SK-N-SH treated with all-trans-retinoic acid at 6 μM for 48 hours (cell line): ENCODE results near the gene EML5.

Experiments used
- ATAC-seq: fragments of 200-7000 bp; cut with Tn5 transposase; 3 replicates; pipeline ENCODE4 v1.9.1; 2020; ENCODE audit warnings: mild to moderate bottlenecking, moderate library complexity
- ARNTL ChIP-seq: fragments of 450-650 bp; formaldehyde crosslinking; IDR thresholded peaks from 2 replicates; pipeline ENCODE4 v1.5.0; 2020; ENCODE audit warnings: low read depth, mild to moderate bottlenecking, moderate library complexity, borderline replicate concordance
- CSDC2 ChIP-seq: fragments of 250-450 bp; sonication (Bioruptor Pico); IDR thresholded peaks from 2 replicates; pipeline ENCODE4 v1.5.0; 2020; ENCODE audit warnings: mild to moderate bottlenecking, moderate library complexity
- ESRRG ChIP-seq: fragments of 250-450 bp; sonication (Bioruptor Pico); IDR thresholded peaks from 2 replicates; pipeline ENCODE4 v1.6.1; 2021; ENCODE audit warnings: mild to moderate bottlenecking
- GLIS3 ChIP-seq: fragments of 250-450 bp; sonication (Bioruptor Pico); IDR thresholded peaks from 2 replicates; pipeline ENCODE4 v1.5.0; 2020; ENCODE audit warnings: mild to moderate bottlenecking, moderate library complexity
- ISL1 ChIP-seq: fragments of 250-450 bp; sonication (Bioruptor Pico); IDR thresholded peaks from 2 replicates; pipeline ENCODE4 v2.1.2; 2022; ENCODE audit warnings: mild to moderate bottlenecking, moderate library complexity
- OSR1 ChIP-seq: fragments of 250-450 bp; sonication (Bioruptor Pico); IDR thresholded peaks from 2 replicates; pipeline ENCODE4 v1.8.0; 2022; ENCODE audit warnings: moderate library complexity, mild to moderate bottlenecking, inconsistent platforms
- PPARA ChIP-seq: fragments of 250-450 bp; sonication (Bioruptor Pico); IDR thresholded peaks from 2 replicates; pipeline ENCODE4 v1.5.0; 2020; ENCODE audit warnings: mild to moderate bottlenecking, borderline replicate concordance
- RARB ChIP-seq: fragments of 250-450 bp; sonication (Bioruptor Pico); IDR thresholded peaks from 2 replicates; pipeline ENCODE4 v1.8.0; 2021; ENCODE audit warnings: mild to moderate bottlenecking, moderate library complexity
- SNAI2 ChIP-seq: fragments of 250-450 bp; sonication (Bioruptor Pico); IDR thresholded peaks from 2 replicates; pipeline ENCODE4 v1.5.0; 2020; ENCODE audit warnings: mild to moderate bottlenecking, moderate library complexity
- TOX ChIP-seq: fragments of 250-450 bp; sonication (Bioruptor Pico); IDR thresholded peaks from 2 replicates; pipeline ENCODE4 v1.8.0; 2021; ENCODE audit warnings: mild to moderate bottlenecking, moderate library complexity, borderline replicate concordance
- ZC3H10 ChIP-seq: fragments of 250-450 bp; sonication (Bioruptor Pico); IDR thresholded peaks from 2 replicates; pipeline ENCODE4 v1.5.1; 2021; ENCODE audit warnings: mild to moderate bottlenecking, moderate library complexity
- ZFP3 ChIP-seq: fragments of 250-450 bp; sonication (Bioruptor Pico); IDR thresholded peaks from 2 replicates; pipeline ENCODE4 v1.5.0; 2020; ENCODE audit warnings: mild to moderate bottlenecking, moderate library complexity
- ZFP30 ChIP-seq: fragments of 450-650 bp; formaldehyde crosslinking; IDR thresholded peaks from 2 replicates; pipeline ENCODE4 v1.5.0; 2022; ENCODE audit warnings: mild to moderate bottlenecking, moderate library complexity
- ZNF565 ChIP-seq: fragments of 450-650 bp; formaldehyde crosslinking; conservative IDR thresholded peaks from 2 replicates; pipeline ENCODE4 v1.5.0; 2020; ENCODE audit warnings: low read depth, mild to moderate bottlenecking, moderate library complexity
- ZNF70 ChIP-seq: fragments of 450-650 bp; formaldehyde crosslinking; IDR thresholded peaks from 2 replicates; pipeline ENCODE4 v1.5.0; 2020; ENCODE audit warnings: mild to moderate bottlenecking, moderate library complexity
- ZNF8 ChIP-seq: fragments of 450-650 bp; formaldehyde crosslinking; IDR thresholded peaks from 2 replicates; pipeline ENCODE4 v1.5.0; 2020; ENCODE audit warnings: mild to moderate bottlenecking, moderate library complexity
- TF ChIP-seq, protein P1 (sequence below): fragments of 250-450 bp; sonication (Bioruptor Pico); IDR thresholded peaks from 2 replicates; pipeline ENCODE4 v1.5.1; 2020; ENCODE audit warnings: low read depth, mild to moderate bottlenecking, moderate library complexity
- TF ChIP-seq, protein P2 (sequence below): fragments of 250-450 bp; sonication (Bioruptor Pico); IDR thresholded peaks from 2 replicates; pipeline ENCODE4 v1.5.0; 2020; ENCODE audit warnings: mild to moderate bottlenecking, moderate library complexity
- TF ChIP-seq, protein P3 (sequence below): fragments of 250-450 bp; sonication (Bioruptor Pico); IDR thresholded peaks from 2 replicates; pipeline ENCODE4 v1.8.0; 2021; ENCODE audit warnings: low read depth, mild to moderate bottlenecking, moderate library complexity, borderline replicate concordance
- TF ChIP-seq, protein P4 (sequence below): fragments of 250-450 bp; sonication (Bioruptor Pico); IDR thresholded peaks from 2 replicates; pipeline ENCODE4 v1.5.1; 2021; ENCODE audit warnings: mild to moderate bottlenecking, moderate library complexity

Gene EML5

DNA sequence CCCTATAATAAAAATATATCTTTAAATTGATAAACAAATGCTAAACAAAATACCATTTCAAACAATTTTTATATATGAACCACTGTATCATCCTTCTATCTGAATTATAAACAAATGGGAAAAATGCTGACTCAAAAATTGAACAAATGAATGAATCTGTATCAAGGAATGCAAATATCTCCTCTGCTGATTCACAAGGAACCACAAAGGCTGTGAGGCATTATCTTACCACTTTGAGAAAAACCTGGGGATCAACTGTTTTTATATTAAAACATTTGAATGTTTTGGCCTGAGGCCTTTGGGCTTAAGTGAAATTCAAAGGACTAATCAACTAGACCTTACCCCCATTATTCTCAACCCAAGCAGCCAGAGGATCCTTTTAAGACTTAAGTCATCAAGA is 86.3 kb downstream of the EML5 start:
- ATAC-seq, result no peak

DNA sequence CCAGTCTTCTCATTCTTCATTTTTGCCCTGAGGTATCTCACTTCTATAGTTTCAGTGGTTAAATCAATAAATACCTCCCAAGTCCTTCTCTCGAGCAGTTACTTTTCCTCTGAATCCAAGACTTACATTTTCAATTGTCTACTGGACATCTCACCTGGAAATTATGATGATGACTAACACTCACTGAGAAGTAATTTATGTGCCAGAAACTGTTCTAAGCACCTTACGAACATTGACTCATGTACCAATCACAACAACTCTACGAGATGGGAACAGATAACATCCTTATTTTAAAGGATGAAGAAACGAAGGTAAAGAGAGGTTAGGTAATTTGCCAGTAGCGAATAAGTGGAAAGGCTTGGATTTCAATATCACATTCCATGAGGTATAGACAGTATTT is 94.1 kb downstream of the EML5 start:
- TF ChIP-seq, protein P1, sequence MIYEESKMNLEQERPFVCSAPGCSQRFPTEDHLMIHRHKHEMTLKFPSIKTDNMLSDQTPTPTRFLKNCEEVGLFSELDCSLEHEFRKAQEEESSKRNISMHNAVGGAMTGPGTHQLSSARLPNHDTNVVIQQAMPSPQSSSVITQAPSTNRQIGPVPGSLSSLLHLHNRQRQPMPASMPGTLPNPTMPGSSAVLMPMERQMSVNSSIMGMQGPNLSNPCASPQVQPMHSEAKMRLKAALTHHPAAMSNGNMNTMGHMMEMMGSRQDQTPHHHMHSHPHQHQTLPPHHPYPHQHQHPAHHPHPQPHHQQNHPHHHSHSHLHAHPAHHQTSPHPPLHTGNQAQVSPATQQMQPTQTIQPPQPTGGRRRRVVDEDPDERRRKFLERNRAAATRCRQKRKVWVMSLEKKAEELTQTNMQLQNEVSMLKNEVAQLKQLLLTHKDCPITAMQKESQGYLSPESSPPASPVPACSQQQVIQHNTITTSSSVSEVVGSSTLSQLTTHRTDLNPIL (CRISPR knock-in tag), result no peak
- TF ChIP-seq SNAI2 (CRISPR knock-in tag), result no peak
- TF ChIP-seq ISL1 (CRISPR knock-in tag), result no peak
- TF ChIP-seq RARB, result no peak
- no peak for TF ChIP-seq CSDC2 (CRISPR knock-in tag)
- TF ChIP-seq, all 23 proteins: peak for 0
- ATAC-seq, result no peak

More for the DNA sequence above, 86.3 kb downstream of the EML5 start:
- TF ChIP-seq RARB, result no peak
- TF ChIP-seq, protein P2, sequence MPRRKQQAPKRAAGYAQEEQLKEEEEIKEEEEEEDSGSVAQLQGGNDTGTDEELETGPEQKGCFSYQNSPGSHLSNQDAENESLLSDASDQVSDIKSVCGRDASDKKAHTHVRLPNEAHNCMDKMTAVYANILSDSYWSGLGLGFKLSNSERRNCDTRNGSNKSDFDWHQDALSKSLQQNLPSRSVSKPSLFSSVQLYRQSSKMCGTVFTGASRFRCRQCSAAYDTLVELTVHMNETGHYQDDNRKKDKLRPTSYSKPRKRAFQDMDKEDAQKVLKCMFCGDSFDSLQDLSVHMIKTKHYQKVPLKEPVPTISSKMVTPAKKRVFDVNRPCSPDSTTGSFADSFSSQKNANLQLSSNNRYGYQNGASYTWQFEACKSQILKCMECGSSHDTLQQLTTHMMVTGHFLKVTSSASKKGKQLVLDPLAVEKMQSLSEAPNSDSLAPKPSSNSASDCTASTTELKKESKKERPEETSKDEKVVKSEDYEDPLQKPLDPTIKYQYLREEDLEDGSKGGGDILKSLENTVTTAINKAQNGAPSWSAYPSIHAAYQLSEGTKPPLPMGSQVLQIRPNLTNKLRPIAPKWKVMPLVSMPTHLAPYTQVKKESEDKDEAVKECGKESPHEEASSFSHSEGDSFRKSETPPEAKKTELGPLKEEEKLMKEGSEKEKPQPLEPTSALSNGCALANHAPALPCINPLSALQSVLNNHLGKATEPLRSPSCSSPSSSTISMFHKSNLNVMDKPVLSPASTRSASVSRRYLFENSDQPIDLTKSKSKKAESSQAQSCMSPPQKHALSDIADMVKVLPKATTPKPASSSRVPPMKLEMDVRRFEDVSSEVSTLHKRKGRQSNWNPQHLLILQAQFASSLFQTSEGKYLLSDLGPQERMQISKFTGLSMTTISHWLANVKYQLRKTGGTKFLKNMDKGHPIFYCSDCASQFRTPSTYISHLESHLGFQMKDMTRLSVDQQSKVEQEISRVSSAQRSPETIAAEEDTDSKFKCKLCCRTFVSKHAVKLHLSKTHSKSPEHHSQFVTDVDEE, result no peak
- no peak for TF ChIP-seq ZNF70
- no peak for TF ChIP-seq CSDC2 (CRISPR knock-in tag)

DNA sequence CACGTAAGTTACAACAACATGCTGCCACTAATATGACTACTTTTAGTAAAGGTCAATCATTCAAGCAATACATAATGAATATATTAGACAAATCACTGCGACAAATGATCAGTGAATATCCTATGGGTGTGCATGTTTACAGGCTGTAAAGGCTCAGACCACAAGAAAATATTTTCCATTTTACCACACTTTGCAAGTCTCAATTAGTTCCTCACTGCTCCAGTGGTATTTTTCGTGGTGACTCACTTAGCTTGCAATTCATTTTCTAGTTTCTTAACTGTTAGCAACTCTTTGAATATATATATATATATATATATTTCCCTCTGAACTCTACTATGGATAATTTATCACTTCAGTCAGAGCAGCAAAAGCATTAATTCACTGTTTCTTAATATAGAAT is 96.9 kb downstream of the EML5 start:
- no peak for ATAC-seq
- TF ChIP-seq ZNF70 (no peak), OSR1 (CRISPR knock-in tag) (no peak), CSDC2 (CRISPR knock-in tag) (no peak), PPARA (CRISPR knock-in tag) (no peak), ZNF565 (CRISPR knock-in tag) (no peak)
- TF ChIP-seq, protein P3, sequence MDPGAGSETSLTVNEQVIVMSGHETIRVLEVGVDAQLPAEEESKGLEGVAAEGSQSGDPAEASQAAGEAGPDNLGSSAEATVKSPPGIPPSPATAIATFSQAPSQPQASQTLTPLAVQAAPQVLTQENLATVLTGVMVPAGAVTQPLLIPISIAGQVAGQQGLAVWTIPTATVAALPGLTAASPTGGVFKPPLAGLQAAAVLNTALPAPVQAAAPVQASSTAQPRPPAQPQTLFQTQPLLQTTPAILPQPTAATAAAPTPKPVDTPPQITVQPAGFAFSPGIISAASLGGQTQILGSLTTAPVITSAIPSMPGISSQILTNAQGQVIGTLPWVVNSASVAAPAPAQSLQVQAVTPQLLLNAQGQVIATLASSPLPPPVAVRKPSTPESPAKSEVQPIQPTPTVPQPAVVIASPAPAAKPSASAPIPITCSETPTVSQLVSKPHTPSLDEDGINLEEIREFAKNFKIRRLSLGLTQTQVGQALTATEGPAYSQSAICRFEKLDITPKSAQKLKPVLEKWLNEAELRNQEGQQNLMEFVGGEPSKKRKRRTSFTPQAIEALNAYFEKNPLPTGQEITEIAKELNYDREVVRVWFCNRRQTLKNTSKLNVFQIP (CRISPR knock-in tag), result no peak
- TF ChIP-seq, protein P4, sequence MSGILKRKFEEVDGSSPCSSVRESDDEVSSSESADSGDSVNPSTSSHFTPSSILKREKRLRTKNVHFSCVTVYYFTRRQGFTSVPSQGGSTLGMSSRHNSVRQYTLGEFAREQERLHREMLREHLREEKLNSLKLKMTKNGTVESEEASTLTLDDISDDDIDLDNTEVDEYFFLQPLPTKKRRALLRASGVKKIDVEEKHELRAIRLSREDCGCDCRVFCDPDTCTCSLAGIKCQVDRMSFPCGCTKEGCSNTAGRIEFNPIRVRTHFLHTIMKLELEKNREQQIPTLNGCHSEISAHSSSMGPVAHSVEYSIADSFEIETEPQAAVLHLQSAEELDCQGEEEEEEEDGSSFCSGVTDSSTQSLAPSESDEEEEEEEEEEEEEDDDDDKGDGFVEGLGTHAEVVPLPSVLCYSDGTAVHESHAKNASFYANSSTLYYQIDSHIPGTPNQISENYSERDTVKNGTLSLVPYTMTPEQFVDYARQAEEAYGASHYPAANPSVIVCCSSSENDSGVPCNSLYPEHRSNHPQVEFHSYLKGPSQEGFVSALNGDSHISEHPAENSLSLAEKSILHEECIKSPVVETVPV (CRISPR knock-in tag), result no peak

DNA sequence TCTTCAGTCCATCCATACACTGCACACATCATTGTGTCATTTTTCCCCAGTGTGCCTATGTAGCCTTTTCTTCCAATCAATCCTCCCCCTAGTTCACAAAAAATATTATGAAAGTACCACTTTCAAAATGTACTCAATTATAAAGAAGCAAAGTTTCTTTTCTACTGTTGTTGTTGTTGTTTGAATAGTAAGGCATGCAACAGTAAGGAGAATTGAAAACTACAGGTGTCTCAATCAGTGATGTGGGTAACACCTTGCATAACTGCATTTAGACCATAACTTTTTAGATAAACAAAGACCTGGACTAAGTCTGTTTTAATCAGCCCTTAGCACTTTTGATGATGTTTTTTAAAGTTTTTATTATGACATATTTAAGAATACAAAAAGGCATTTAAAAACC is 104.4 kb downstream of the EML5 start:
- no peak for TF ChIP-seq SNAI2 (CRISPR knock-in tag)
- no peak for TF ChIP-seq TOX (CRISPR knock-in tag)
- TF ChIP-seq ZNF70, result no peak
- no peak for TF ChIP-seq RARB
- no peak for TF ChIP-seq ARNTL
- ATAC-seq, result no peak

DNA sequence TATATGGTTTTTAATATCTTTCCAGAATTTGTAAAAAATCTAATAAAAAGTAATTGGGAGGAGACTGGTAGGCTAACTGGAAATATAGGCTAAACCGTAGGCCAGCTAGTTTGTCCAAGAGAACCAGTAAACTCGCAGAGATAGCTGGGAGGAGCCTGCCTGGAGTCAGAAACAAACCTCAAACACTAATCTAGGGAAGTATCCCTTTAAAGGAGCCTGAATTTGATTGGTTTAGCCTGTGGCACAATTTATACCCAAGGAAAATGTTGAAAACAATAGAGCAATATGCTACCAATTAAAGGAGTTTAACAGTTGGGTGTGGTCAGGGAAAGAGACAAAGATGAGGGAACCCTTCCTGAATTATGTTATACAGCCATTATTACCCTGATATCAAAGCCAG is 109.6 kb downstream of the EML5 start:
- TF ChIP-seq, protein P4 (CRISPR knock-in tag), result no peak
- TF ChIP-seq ARNTL (no peak), OSR1 (CRISPR knock-in tag) (no peak), RARB (no peak), ZNF565 (CRISPR knock-in tag) (no peak), TOX (CRISPR knock-in tag) (no peak), ZFP3 (no peak), ISL1 (CRISPR knock-in tag) (no peak), ZC3H10 (CRISPR knock-in tag) (no peak), ZNF70 (no peak), GLIS3 (CRISPR knock-in tag) (no peak), CSDC2 (CRISPR knock-in tag) (no peak), ESRRG (CRISPR knock-in tag) (no peak), PPARA (CRISPR knock-in tag) (no peak), ZFP30 (CRISPR knock-in tag) (no peak), ZNF8 (CRISPR knock-in tag) (no peak)
- TF ChIP-seq, protein P2, result no peak
- TF ChIP-seq, protein P1 (CRISPR knock-in tag), result no peak
- TF ChIP-seq, all 23 proteins: peak for 0

More for the DNA sequence above, 109.6 kb downstream of the EML5 start:
- ATAC-seq, result no peak
